ENCODE data around the gene GTPBP4. TPM values are rescaled to one million over a fixed set of nuclear protein-coding genes. Genes with fewer than 3 reads are reported as not detected.

The GTPBP4 gene
- total and polyA plus RNA-seq, 2 of the 13 experiments (the other 11 are each of a cell fraction or from before 2014, with no cell fraction given) = 24.1 to 85.5 TPM

DNA sequence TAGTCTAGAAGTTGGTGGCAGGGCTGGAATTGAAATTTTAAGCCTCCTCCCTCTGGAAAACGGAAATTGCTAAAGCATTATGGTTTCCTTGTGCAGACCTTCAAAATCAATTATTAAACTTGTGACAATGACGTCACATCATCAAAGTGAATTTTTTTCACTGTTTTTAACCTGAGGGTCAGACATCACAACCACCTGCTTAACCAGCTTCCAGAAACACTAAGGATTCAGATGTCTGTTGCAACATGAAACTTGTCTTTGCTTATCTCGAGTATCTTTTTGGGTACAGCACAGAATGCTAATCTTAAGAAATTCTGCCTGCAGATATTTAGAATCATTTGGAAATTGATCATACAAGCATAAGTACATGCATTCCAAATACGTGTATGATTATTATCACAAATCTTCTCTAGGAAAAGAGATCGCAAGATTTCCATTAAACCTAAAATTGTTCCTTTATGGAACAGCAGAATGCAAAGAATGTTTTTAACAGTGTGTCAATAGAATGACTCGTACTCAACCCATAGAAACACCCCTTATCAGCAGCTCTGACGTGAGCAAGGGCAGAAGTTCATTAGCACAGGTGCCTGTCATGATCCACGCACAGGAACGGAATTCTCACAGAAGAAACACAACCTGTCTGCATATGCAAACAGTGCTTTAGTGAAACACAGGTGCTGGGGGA lies 4.1 kb upstream of the GTPBP4 start (continued):
- TF ChIP-seq, protein P1, sequence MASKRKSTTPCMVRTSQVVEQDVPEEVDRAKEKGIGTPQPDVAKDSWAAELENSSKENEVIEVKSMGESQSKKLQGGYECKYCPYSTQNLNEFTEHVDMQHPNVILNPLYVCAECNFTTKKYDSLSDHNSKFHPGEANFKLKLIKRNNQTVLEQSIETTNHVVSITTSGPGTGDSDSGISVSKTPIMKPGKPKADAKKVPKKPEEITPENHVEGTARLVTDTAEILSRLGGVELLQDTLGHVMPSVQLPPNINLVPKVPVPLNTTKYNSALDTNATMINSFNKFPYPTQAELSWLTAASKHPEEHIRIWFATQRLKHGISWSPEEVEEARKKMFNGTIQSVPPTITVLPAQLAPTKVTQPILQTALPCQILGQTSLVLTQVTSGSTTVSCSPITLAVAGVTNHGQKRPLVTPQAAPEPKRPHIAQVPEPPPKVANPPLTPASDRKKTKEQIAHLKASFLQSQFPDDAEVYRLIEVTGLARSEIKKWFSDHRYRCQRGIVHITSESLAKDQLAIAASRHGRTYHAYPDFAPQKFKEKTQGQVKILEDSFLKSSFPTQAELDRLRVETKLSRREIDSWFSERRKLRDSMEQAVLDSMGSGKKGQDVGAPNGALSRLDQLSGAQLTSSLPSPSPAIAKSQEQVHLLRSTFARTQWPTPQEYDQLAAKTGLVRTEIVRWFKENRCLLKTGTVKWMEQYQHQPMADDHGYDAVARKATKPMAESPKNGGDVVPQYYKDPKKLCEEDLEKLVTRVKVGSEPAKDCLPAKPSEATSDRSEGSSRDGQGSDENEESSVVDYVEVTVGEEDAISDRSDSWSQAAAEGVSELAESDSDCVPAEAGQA (IDR thresholded peaks at IDR 0.05; ENCODE audit: low read depth) = no peak
- TF ChIP-seq, protein P1 (CRISPR knock-in tag; IDR thresholded peaks at IDR 0.05; ENCODE audit: borderline replicate concordance) = no peak
- TF ChIP-seq, protein P2, sequence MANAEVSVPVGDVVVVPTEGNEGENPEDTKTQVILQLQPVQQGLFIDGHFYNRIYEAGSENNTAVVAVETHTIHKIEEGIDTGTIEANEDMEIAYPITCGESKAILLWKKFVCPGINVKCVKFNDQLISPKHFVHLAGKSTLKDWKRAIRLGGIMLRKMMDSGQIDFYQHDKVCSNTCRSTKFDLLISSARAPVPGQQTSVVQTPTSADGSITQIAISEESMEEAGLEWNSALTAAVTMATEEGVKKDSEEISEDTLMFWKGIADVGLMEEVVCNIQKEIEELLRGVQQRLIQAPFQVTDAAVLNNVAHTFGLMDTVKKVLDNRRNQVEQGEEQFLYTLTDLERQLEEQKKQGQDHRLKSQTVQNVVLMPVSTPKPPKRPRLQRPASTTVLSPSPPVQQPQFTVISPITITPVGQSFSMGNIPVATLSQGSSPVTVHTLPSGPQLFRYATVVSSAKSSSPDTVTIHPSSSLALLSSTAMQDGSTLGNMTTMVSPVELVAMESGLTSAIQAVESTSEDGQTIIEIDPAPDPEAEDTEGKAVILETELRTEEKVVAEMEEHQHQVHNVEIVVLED (CRISPR knock-in tag; IDR thresholded peaks at IDR 0.05; ENCODE audit: borderline replicate concordance) = no peak
- TF ChIP-seq, protein P3, sequence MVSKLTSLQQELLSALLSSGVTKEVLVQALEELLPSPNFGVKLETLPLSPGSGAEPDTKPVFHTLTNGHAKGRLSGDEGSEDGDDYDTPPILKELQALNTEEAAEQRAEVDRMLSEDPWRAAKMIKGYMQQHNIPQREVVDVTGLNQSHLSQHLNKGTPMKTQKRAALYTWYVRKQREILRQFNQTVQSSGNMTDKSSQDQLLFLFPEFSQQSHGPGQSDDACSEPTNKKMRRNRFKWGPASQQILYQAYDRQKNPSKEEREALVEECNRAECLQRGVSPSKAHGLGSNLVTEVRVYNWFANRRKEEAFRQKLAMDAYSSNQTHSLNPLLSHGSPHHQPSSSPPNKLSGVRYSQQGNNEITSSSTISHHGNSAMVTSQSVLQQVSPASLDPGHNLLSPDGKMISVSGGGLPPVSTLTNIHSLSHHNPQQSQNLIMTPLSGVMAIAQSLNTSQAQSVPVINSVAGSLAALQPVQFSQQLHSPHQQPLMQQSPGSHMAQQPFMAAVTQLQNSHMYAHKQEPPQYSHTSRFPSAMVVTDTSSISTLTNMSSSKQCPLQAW (CRISPR knock-in tag; IDR thresholded peaks at IDR 0.05) = no peak
- TF ChIP-seq FOSL2 (CRISPR knock-in tag; IDR thresholded peaks at IDR 0.05) = peak; percentile 75
- 0 out of 2 replicates have a peak, but pooled peaks have one; percentile 33 for TF ChIP-seq NR2F6 (IDR thresholded peaks at IDR 0.05)
- TF ChIP-seq NR2F6 (CRISPR knock-in tag; IDR thresholded peaks at IDR 0.05) = peak; percentile 29; the same call in 1 of the 2 replicates
- TF ChIP-seq YEATS4 (CRISPR knock-in tag; IDR thresholded peaks at IDR 0.05; ENCODE audit: borderline replicate concordance) = no peak
- TF ChIP-seq MED1 (CRISPR knock-in tag; IDR thresholded peaks at IDR 0.05) = peak; percentile 32; the same call in 1 of the 2 replicates
- peak; percentile 53; the same call in 1 of the 2 replicates for TF ChIP-seq TBX2 (CRISPR knock-in tag; IDR thresholded peaks at IDR 0.05; ENCODE audit: borderline replicate concordance)
- no peak for TF ChIP-seq ZBTB42 (CRISPR knock-in tag; IDR thresholded peaks at IDR 0.05)
- no peak for TF ChIP-seq TBL1XR1 (IDR thresholded peaks at IDR 0.05; ENCODE audit: borderline replicate concordance, low read length, partially characterized antibody)
- no peak for TF ChIP-seq ZNF143 (CRISPR knock-in tag; IDR thresholded peaks at IDR 0.05)
- TF ChIP-seq ZNF563 (CRISPR knock-in tag; IDR thresholded peaks at IDR 0.05) = peak; percentile 91
- TF ChIP-seq, protein P4, sequence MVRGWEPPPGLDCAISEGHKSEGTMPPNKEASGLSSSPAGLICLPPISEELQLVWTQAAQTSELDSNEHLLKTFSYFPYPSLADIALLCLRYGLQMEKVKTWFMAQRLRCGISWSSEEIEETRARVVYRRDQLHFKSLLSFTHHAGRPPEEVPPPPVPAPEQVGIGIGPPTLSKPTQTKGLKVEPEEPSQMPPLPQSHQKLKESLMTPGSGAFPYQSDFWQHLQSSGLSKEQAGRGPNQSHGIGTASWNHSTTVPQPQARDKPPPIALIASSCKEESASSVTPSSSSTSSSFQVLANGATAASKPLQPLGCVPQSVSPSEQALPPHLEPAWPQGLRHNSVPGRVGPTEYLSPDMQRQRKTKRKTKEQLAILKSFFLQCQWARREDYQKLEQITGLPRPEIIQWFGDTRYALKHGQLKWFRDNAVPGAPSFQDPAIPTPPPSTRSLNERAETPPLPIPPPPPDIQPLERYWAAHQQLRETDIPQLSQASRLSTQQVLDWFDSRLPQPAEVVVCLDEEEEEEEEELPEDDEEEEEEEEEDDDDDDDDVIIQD (CRISPR knock-in tag; IDR thresholded peaks at IDR 0.05; ENCODE audit: low read depth) = 0 out of 2 replicates have a peak, but pooled peaks have one; percentile 29

Data from HepG2 (cell line).